GM12801 (cell line): ENCODE measurements around the gene TRIP12.

Experiments used
- TF ChIP-seq, protein P1 (sequence below): IDR thresholded peaks from one replicate; pipeline ENCODE4 v1.5.1; 2011; ENCODE audit warnings: control low read depth; ENCODE audit not compliant: insufficient read length; ENCODE audit errors: extremely low read depth

Gene TRIP12

DNA sequence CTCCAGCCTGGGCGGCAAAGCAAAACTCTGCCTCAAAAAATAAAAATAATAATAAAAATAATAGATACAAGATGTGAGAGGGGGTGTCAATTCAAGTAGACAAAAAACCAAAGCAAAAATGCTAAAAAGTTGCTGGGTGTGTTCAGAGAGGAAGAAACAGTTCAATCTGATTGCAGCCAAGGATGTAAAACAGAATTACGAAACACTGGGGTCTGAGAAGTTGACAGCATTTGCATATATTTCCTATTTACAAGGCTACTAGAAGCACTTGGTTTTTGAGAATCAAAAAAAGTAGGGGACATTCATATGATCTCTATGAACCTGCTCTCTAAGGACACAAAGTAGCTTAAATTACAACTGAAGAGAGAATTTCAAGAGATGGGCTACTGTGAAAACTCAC lies 7.6 kb downstream of the TRIP12 start:
- TF ChIP-seq, protein P1, sequence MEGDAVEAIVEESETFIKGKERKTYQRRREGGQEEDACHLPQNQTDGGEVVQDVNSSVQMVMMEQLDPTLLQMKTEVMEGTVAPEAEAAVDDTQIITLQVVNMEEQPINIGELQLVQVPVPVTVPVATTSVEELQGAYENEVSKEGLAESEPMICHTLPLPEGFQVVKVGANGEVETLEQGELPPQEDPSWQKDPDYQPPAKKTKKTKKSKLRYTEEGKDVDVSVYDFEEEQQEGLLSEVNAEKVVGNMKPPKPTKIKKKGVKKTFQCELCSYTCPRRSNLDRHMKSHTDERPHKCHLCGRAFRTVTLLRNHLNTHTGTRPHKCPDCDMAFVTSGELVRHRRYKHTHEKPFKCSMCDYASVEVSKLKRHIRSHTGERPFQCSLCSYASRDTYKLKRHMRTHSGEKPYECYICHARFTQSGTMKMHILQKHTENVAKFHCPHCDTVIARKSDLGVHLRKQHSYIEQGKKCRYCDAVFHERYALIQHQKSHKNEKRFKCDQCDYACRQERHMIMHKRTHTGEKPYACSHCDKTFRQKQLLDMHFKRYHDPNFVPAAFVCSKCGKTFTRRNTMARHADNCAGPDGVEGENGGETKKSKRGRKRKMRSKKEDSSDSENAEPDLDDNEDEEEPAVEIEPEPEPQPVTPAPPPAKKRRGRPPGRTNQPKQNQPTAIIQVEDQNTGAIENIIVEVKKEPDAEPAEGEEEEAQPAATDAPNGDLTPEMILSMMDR = no peak

GRCh38 chr2:229910832-229911412 lies 10.9 kb downstream of the TRIP12 start:
- TF ChIP-seq, protein P1 = no peak

GRCh38 chr2:229910147-229910831 lies 11.5 kb downstream of the TRIP12 start:
- TF ChIP-seq, protein P1 = no peak

- TF ChIP-seq, protein P1 = no peak
These were observed 12.7 kb downstream of the TRIP12 start for GRCh38 chr2:229909090-229909489.

GRCh38 chr2:229905601-229906000 lies 16.2 kb downstream of the TRIP12 start:
- TF ChIP-seq, protein P1 = no peak

DNA sequence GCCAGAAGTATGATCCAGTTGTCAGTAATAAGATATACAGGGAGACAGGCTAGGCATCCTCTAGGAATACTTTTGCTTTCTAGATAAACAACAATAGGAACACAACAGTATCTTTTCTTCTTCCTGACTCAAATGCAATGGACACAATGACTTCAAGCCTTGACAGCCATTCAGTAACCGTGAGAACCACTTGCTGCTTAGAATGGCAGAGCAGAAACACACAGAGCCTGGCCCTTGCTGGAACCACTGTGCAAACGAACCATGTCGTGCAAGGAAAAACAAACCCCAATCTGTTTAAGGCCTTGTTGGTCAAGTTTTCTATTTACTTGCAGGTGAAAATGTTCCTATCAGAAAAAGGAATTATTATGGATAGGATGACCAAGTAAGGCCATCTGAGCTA lies 18.8 kb downstream of the TRIP12 start:
- TF ChIP-seq, protein P1 = no peak

DNA sequence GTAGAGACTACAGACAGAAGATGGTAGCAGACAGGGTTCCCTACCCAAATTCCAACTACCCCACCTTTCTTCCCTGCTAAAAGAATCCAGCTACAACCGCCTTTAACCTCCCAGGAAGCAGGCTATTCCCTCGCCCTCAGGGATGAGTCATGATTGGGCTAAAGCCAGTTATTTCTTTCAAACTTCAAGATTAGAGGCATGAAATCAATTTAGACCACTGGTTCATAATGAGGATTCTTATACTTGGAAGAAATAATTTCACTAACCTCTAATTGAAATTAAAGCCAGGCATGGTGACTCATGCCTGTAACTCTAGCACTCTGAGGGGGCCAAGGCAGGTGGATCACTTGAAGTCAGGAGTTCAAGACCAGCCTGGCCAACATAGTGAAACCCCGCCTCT lies 20.0 kb downstream of the TRIP12 start:
- TF ChIP-seq, protein P1 = no peak
